COLO668 (cell line): Measurements from ENCODE around the gene UBASH3A.

Experiments
- DNase-seq: peaks from one replicate; lab custom pipeline; 2025; ENCODE audit not compliant: unreplicated experiment; lab: John Stamatoyannopoulos, UW

UBASH3A gene

GRCh38 chr21:42447182-42447581 is 43.5 kb downstream of the UBASH3A start:
- no peak for DNase-seq

GRCh38 chr21:42447732-42448131 is 44.0 kb downstream of the UBASH3A start:
- DNase-seq, result no peak

GRCh38 chr21:42448686-42449085 is 45.0 kb downstream of the UBASH3A start:
- DNase-seq, result no peak

GRCh38 chr21:42451941-42452340 is 48.2 kb downstream of the UBASH3A start:
- no peak for DNase-seq

GRCh38 chr21:42452401-42453223 is 48.9 kb downstream of the UBASH3A start:
- DNase-seq, result no peak

- no peak for DNase-seq
Observed at GRCh38 chr21:42453224-42453985, 49.7 kb downstream of the UBASH3A start.

- no peak for DNase-seq
Observed at GRCh38 chr21:42453986-42454570, 50.4 kb downstream of the UBASH3A start.

- DNase-seq, result no peak
Observed at GRCh38 chr21:42454786-42455185, 51.1 kb downstream of the UBASH3A start.

GRCh38 chr21:42455196-42455595 is 51.5 kb downstream of the UBASH3A start:
- DNase-seq, result no peak

- no peak for DNase-seq
Observed at GRCh38 chr21:42455754-42456440, 52.2 kb downstream of the UBASH3A start.

- no peak for DNase-seq
Observed at GRCh38 chr21:42456457-42456856, 52.8 kb downstream of the UBASH3A start.

- no peak for DNase-seq
Observed at GRCh38 chr21:42459082-42459460, 55.4 kb downstream of the UBASH3A start.

- no peak for DNase-seq
Observed at GRCh38 chr21:42459546-42460215, 56.0 kb downstream of the UBASH3A start.

- DNase-seq, result peak; percentile 96
Observed at GRCh38 chr21:42460391-42461184, 56.9 kb downstream of the UBASH3A start.

GRCh38 chr21:42461185-42461520 is 57.5 kb downstream of the UBASH3A start:
- DNase-seq, result no peak

GRCh38 chr21:42461881-42462877 is 58.5 kb downstream of the UBASH3A start:
- DNase-seq, result peak; percentile 84

GRCh38 chr21:42463861-42464515 is 60.3 kb downstream of the UBASH3A start:
- peak; percentile 79 for DNase-seq

- no peak for DNase-seq
Observed at GRCh38 chr21:42465008-42465802, 61.5 kb downstream of the UBASH3A start.
